Fibroblast of the aortic adventitia (primary cell): Measurements from ENCODE around the gene ZNF385B. TPM values are rescaled to one million over a fixed set of nuclear protein-coding genes. Genes with fewer than 3 reads are reported as not detected.
A peak's percentile ranks its signal among the peaks of the same experiment; 100 is the strongest.

ENCODE experiments used
- DNase-seq: peaks from one replicate; pipeline ENCODE4 v3.0.0-alpha.2; 2010; ENCODE audit warnings: low read depth
- H3K4me3 ChIP-seq: 2 replicates; pipeline ENCODE4 v1.5.1; 2011; ENCODE audit warnings: low read depth, mild to moderate bottlenecking, control low read depth, low read length, moderate library complexity
- total RNA-seq: library from RNA; depleted of rRNA; stranded (reverse); fragments of >200 nt; gene quantifications from 2 replicates; pipeline ENCODE4 v1.2.3, GENCODE V29; 2012; ENCODE audit warnings: low replicate concordance
- TF ChIP-seq, protein P1 (sequence below): IDR thresholded peaks from 2 replicates; pipeline ENCODE4 v1.5.1; 2011; ENCODE audit warnings: mild to moderate bottlenecking, low read length, control low read depth, inconsistent platforms; ENCODE audit not compliant: insufficient read depth

ZNF385B gene
- total RNA-seq, 1 donor = 4.8 TPM

DNA sequence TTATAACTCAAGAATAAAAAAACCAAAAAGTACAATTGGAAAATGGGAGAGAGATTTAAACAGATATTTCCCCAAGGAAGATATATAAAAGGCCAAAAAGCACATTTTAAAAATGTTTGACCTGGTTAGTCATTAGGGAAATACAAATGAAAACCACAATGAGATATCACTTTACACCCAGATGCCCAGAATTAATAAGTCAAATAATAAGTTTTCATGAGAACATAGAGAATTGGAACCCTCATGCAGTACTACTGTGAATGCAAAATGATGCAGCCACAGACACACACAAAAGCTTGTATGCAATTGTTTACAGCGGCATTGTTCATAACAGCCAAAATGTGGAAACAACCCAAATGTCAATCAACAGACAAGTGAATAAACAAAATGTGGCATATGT, 165.9 kb downstream of the ZNF385B start:
- H3K4me3 ChIP-seq = no peak overlapping the region
- no peak for DNase-seq
- TF ChIP-seq, protein P1, sequence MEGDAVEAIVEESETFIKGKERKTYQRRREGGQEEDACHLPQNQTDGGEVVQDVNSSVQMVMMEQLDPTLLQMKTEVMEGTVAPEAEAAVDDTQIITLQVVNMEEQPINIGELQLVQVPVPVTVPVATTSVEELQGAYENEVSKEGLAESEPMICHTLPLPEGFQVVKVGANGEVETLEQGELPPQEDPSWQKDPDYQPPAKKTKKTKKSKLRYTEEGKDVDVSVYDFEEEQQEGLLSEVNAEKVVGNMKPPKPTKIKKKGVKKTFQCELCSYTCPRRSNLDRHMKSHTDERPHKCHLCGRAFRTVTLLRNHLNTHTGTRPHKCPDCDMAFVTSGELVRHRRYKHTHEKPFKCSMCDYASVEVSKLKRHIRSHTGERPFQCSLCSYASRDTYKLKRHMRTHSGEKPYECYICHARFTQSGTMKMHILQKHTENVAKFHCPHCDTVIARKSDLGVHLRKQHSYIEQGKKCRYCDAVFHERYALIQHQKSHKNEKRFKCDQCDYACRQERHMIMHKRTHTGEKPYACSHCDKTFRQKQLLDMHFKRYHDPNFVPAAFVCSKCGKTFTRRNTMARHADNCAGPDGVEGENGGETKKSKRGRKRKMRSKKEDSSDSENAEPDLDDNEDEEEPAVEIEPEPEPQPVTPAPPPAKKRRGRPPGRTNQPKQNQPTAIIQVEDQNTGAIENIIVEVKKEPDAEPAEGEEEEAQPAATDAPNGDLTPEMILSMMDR = no peak

DNA sequence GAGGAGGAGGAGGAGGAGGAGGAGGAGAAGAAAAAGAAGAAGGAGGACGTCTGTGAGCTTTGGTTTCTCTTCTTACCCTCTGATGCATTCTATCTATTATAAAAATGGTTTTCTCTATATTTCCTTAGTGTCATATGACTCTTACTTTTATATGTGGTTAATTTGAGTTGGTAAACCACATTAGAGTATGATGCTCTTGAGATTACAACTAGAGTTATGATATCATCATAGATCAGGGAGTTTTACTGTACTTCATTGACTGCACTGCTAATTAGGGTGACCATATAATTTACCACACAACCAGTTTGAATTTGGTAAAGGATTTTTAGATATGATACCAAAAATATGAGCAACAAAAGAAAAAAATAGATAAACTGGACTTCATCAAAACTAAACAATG, 166.4 kb downstream of the ZNF385B start:
- no peak overlapping the region for H3K4me3 ChIP-seq
- no peak for DNase-seq
- TF ChIP-seq, protein P1 = no peak

DNA sequence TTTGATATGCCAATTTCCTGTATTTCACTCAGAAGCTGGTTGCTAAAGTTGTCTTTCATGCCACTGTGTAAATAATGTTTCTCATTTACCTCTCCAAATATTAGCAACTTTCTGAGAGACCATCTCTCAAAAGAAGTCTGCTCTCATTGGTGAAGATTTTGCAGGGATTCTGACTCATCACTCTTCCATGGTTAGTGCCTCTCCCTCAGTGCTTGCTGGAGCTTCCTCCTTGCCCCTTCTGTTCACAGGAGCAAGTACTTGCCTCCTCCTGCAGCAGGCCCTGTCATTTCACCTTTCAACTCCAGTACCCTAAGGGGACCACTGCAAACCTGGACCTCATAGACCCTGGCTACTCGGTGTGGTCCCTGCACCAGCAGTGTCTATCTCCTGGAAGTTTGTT, 168.8 kb downstream of the ZNF385B start:
- TF ChIP-seq, protein P1 = no peak
- no peak overlapping the region for H3K4me3 ChIP-seq
- DNase-seq = no peak

DNA sequence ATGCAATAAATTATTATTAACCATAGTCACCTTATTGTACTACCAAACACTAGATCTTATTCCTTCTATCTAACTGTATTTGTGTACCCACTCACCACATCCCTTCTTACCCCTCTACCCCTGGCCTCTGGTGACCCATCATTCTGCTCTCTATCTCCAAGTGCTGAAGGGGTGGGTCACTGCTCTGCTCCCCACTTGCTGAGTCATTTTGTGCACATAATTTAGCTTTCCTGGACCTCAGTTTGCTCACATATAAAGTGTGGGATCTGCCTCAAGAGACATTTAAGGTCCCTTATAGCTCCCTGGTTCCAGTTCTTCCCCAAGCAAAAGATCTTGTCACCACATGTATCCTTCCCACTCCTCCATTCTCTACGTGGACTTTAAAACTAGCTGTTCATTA, 169.4 kb downstream of the ZNF385B start:
- DNase-seq = no peak
- TF ChIP-seq, protein P1 = no peak
- no peak overlapping the region for H3K4me3 ChIP-seq

DNA sequence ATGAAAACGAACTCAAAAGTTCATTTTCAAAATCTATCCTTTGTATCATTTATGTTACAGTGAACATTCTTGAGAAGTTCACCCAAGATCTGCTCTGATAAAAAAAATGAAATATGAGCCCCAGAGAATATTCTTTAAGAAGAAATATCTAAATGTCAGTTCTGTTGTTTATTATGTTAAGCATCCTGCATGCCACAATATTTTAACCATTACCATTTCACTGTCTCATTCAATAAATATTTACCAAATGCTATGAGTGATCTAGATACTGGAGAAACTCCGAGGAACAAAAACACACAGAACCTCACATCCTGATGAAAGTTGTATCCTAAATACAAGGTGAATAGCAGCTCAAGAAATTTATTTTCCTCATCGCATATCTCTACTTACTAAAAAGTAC, 170.2 kb downstream of the ZNF385B start:
- DNase-seq = no peak

DNA sequence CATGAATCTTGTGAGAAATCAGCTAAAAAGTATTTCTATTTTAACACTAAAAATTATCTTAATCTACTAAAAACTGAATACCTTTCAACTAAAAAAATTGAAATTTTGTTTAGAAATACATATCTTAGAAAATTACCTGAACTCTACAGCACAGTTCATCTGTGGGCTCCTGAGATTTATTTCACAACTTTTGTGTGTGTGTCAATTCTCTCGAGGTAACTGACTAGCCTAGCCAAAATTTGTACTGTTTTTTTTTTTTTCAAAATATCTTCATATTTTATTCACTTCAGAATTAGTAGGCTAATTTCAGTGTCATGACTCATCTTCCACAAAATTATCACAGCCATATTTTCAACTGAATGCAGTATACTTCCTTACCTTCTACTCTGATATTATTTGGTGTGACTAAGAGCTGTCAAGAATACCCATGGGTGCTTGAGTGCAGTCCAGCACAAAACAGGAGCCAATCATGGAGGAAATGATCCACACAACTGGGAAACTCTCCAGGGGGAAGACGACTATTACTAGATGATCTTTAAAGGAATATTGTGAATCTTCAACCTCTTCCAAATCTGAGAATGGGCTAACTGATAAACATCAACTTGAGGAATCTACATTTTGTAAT, 174.6 kb downstream of the ZNF385B start:
- H3K4me3 ChIP-seq = no peak overlapping the region
- TF ChIP-seq, protein P1 = no peak
- DNase-seq = peak; percentile 18

More for the DNA sequence above, 170.2 kb downstream of the ZNF385B start:
- H3K4me3 ChIP-seq = no peak overlapping the region
- TF ChIP-seq, protein P1 = no peak

DNA sequence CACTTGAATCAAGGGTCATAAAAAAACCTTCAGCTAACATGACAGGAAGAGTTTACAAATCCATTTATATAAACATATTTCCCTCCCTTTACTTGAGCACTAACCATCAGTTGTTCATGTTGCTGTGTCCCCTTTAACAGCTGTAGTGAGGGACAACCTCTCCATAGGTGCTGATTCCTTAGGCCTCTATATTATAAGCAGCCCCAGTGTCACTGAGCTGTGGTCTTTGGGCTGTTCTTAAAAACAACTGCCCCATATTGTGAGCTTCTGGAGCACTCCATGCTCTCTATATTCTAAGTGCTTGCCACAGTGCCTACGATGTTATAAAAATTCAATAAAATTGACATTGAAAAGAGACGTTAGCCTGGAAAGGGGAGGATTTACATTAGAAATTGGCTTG, 175.3 kb downstream of the ZNF385B start:
- DNase-seq = no peak
- TF ChIP-seq, protein P1 = no peak
- no peak overlapping the region for H3K4me3 ChIP-seq
